Measurements from ENCODE around the gene TMEM182. TPM values are rescaled to one million over a fixed set of nuclear protein-coding genes. Genes with fewer than 3 reads are reported as not detected.
A peak's percentile ranks its signal among the peaks of the same experiment; 100 is the strongest.

Gene TMEM182, protein sequence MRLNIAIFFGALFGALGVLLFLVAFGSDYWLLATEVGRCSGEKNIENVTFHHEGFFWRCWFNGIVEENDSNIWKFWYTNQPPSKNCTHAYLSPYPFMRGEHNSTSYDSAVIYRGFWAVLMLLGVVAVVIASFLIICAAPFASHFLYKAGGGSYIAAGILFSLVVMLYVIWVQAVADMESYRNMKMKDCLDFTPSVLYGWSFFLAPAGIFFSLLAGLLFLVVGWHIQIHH
- 1 to 10 TPM; 3.4 to 5.8 (median 4.5) TPM for total RNA-seq
- polyA plus RNA-seq, result 1 to 10 TPM; 6.4 to 9.0 TPM
- 2.2 reads per million, percentile 10 among the genes with 10 or more reads in this experiment for total RNA-seq

DNA sequence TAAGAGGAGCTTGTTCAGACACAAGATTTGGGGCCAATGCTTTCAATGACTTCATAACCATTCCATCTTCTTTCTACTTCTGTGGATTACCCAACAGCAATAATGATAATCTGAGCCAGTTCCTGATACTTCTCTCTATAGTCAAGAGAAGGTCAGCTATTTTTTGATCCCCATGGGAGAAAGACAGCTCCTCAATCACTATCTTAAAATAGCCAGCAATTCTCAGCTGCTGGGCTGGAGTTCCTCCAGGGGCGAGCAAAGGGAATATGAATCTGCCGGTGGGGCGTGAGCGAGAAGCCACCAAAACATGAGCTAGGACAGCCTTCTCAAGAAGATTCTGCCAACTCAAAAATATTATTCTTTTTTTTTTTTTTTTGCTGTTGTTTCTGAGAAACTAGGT lies at the start of gene TMEM182:
TMEM182 (plus strand) TSS at position 269 of the 400 bp plus-strand sequence. CDS start 187 bp downstream, outside the sequence.
- Mint-ChIP-seq H3K4me1 (peaks cover 0 to 4% (median 0%) of the 10 kb centered on the region in 7 donors), H3K27ac (no peak within 1 kb of the TSS), H3K9me3 (no peaks in the 10 kb centered on the region), H3K27me3 (no peaks in the 10 kb centered on the region), H3K36me3 (peaks cover 0 to 38% (median 21%) of the 10 kb centered on the region in 5 donors), H3K4me3 (no peak within 1 kb of the TSS)
- DNase-seq (no peak), ATAC-seq (no peak)
- no peak within 1 kb of the TSS for H3K4me3 ChIP-seq (ENCODE audit: low read length)
- H3K4me1 ChIP-seq (ENCODE audit: control insufficient read depth in 2 of 2, insufficient read depth in 2 of 2, low read length in 2 of 2), result no peaks in the 10 kb centered on the region
- H3K9me3 ChIP-seq (ENCODE audit: control insufficient read depth in 2 of 3, low read length in 3 of 3), result no peaks in the 10 kb centered on the region
- no peaks in the 10 kb centered on the region for H3K27me3 ChIP-seq (ENCODE audit: control insufficient read depth in 2 of 2, insufficient read depth in 2 of 2, low read length in 2 of 2)
- ChIA-PET CTCF (interaction anchor here (2.6 kb wide), 1 partner anchor 8 kb away, joined by 8 read pairs; no protein-coding TSS in a partner anchor), POLR2A (no interaction called here)
- intact Hi-C loops (cut with micrococcal nuclease), result no loop called here
- peaks cover 0 to 3% (median 0%) of the 10 kb centered on the region in 3 experiments for H3K36me3 ChIP-seq (ENCODE audit: control insufficient read depth in 2 of 3, insufficient read depth in 3 of 3, low read length in 3 of 3)
- H3K27ac ChIP-seq (ENCODE audit: low read depth, low read length), result no peak within 1 kb of the TSS

DNA sequence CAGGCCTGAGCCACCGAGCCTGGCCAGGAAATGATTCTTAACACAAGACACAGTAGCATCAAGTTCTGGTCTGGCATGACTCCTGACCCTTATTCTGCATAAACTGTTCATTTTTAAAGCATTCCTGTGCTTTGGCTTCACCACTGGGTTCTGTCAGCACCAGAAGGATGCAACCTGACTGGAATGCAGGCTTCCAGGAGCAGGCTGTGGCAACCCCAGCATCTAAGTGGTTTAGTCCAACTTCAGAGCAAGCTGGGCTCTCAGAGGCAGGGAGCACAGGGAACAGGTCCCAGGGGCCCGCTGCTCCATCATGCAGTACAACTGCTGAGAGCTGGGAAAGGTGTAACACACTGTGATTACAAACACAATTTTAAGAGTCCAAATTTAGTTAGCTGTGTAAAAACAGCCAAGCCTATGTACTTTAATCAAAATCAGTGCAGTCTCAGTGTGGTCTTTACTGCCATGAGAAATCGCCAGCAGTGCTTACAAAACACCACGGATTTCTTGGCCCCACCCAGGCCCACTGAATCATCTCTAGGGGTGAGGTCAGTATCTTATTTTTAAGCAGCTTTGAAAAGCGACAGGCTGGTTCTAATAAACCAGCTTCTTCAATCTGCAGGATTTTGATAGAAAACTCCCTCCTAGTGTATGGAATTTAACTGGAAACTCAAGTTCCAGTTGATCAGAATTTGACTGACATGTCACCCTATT lies 44.4 kb upstream of the TMEM182 start:
- no peak for ATAC-seq
- Mint-ChIP-seq H3K4me1 (no peaks in the 10 kb centered on the region), H3K4me3 (no peak overlapping the region), H3K36me3 (peaks cover 14 to 49% (median 41%) of the 10 kb centered on the region in 5 donors), H3K27me3 (no peaks in the 10 kb centered on the region), H3K9me3 (no peaks in the 10 kb centered on the region), H3K27ac (no peak overlapping the region)
- no peak for DNase-seq
- H3K4me3 ChIP-seq (ENCODE audit: low read length), result no peak overlapping the region
- H3K27me3 ChIP-seq (ENCODE audit: control insufficient read depth in 2 of 2, insufficient read depth in 2 of 2, low read length in 2 of 2), result no peaks in the 10 kb centered on the region
- POLR2A ChIA-PET, result no interaction called here
- H3K4me1 ChIP-seq (ENCODE audit: control insufficient read depth in 2 of 2, insufficient read depth in 2 of 2, low read length in 2 of 2), result no peaks in the 10 kb centered on the region
- no peaks in the 10 kb centered on the region for H3K9me3 ChIP-seq (ENCODE audit: control insufficient read depth in 2 of 3, low read length in 3 of 3)
- peaks cover 0 to 36% (median 0%) of the 10 kb centered on the region in 3 experiments for H3K36me3 ChIP-seq (ENCODE audit: control insufficient read depth in 2 of 3, insufficient read depth in 3 of 3, low read length in 3 of 3)
- H3K27ac ChIP-seq (ENCODE audit: low read depth, low read length), result no peak overlapping the region
- CTCF ChIA-PET, result no interaction called here
- intact Hi-C loops (cut with micrococcal nuclease), result no loop called here

DNA sequence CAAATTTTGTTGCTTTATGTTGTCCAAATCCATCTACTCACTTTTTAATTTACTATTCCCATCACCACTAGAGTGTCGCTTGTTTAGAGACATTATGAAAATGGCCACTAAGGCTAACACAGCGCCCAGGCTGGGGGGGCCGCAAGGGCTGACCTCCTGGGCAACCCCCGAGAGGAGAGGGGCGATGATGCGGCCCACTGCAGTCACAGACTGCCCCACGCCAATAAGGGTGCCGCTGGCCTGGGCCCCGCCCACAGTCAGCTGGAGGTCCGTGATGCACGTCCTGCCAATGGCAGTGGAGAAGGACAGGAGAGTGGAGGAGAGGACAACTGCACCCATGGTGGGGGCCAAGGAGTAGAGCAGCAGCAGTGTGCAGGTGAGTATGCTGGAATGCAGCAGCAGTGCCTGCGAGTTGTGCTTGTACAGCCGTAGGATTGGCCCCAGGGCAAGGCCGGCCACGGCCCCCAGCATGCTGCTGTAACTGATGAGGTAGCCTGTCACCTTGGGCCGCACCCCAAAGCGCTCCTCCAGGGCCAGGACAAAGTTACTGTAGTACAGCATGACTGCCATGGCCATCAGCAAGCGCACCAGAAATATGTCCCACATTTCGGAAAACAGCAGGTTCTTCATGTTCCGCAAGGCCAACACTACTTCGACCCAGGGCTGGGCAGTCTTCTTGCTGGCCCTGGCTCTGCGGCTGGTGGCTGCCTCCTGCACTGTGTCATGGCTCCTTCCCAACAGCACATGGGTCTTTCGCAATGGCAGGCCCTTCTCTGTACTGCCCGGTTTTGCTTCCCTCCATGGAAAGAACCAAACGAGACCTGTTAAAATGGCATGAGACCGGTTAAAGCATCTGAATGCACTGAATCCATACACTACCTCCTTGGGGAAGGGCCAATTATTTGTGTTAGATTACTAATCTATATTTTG lies 43.2 kb upstream of the TMEM182 start:
- H3K4me1 Mint-ChIP-seq, result no peaks in the 10 kb centered on the region
- intact Hi-C loops (cut with micrococcal nuclease), result no loop called here
- ATAC-seq, result no peak
- ChIA-PET CTCF (no interaction called here), POLR2A (no interaction called here)
- Histone ChIP-seq H3K27me3 (ENCODE audit: control insufficient read depth in 2 of 2, insufficient read depth in 2 of 2, low read length in 2 of 2) (no peaks in the 10 kb centered on the region), H3K36me3 (ENCODE audit: control insufficient read depth in 2 of 3, insufficient read depth in 3 of 3, low read length in 3 of 3) (peaks cover 0 to 42% (median 0%) of the 10 kb centered on the region in 3 experiments), H3K4me3 (ENCODE audit: low read length) (no peak overlapping the region), H3K4me1 (ENCODE audit: control insufficient read depth in 2 of 2, insufficient read depth in 2 of 2, low read length in 2 of 2) (no peaks in the 10 kb centered on the region), H3K9me3 (ENCODE audit: control insufficient read depth in 2 of 3, low read length in 3 of 3) (no peaks in the 10 kb centered on the region), H3K27ac (ENCODE audit: low read depth, low read length) (no peak overlapping the region)
- no peak overlapping the region for H3K4me3 Mint-ChIP-seq
- H3K27me3 Mint-ChIP-seq, result no peaks in the 10 kb centered on the region
- H3K27ac Mint-ChIP-seq, result peak overlapping the region in 1 of 9 donors; percentile 3
- DNase-seq, result no peak
- H3K9me3 Mint-ChIP-seq, result no peaks in the 10 kb centered on the region
- H3K36me3 Mint-ChIP-seq, result peaks cover 14 to 61% (median 50%) of the 10 kb centered on the region in 5 donors

DNA sequence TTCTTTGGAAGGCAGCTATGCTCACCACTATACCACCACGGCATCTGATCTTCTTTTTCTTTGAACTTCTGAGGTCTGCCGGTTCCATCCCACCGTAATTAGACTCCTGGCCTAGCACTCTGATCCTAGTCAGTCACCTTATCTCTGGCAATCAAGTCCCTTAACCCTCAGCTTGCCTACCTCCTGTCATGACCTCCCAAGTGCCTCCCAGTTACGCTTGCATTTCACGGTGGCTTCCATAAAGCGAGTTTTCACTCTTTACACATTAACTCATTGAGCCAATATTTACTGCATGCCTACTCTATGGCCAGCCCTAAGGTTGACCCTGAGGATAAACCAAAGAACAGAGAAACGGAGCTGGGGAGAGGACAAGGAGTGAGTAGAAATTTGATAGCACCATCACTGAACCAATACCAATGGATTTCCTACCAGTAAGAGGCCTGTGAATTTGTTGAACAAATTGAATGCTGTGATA lies 37.8 kb upstream of the TMEM182 start:
- H3K27ac Mint-ChIP-seq, result no peak overlapping the region
- no peaks in the 10 kb centered on the region for H3K9me3 ChIP-seq (ENCODE audit: control insufficient read depth in 2 of 3, low read length in 3 of 3)
- H3K27me3 Mint-ChIP-seq, result no peaks in the 10 kb centered on the region
- ChIA-PET POLR2A (no interaction called here), CTCF (no interaction called here)
- no peaks in the 10 kb centered on the region for H3K4me1 ChIP-seq (ENCODE audit: control insufficient read depth in 2 of 2, insufficient read depth in 2 of 2, low read length in 2 of 2)
- H3K4me3 ChIP-seq (ENCODE audit: low read length), result no peak overlapping the region
- H3K36me3 ChIP-seq (ENCODE audit: control insufficient read depth in 2 of 3, insufficient read depth in 3 of 3, low read length in 3 of 3), result peaks cover 0 to 62% (median 0%) of the 10 kb centered on the region in 3 experiments
- H3K27me3 ChIP-seq (ENCODE audit: control insufficient read depth in 2 of 2, insufficient read depth in 2 of 2, low read length in 2 of 2), result no peaks in the 10 kb centered on the region
- no peak for ATAC-seq
- H3K4me3 Mint-ChIP-seq, result no peak overlapping the region
- no peaks in the 10 kb centered on the region for H3K9me3 Mint-ChIP-seq
- no peaks in the 10 kb centered on the region for H3K4me1 Mint-ChIP-seq
- H3K27ac ChIP-seq (ENCODE audit: low read depth, low read length), result no peak overlapping the region
- DNase-seq, result no peak
- intact Hi-C loops (cut with micrococcal nuclease), result no loop called here
- peaks cover 20 to 73% (median 55%) of the 10 kb centered on the region in 5 donors for H3K36me3 Mint-ChIP-seq

DNA sequence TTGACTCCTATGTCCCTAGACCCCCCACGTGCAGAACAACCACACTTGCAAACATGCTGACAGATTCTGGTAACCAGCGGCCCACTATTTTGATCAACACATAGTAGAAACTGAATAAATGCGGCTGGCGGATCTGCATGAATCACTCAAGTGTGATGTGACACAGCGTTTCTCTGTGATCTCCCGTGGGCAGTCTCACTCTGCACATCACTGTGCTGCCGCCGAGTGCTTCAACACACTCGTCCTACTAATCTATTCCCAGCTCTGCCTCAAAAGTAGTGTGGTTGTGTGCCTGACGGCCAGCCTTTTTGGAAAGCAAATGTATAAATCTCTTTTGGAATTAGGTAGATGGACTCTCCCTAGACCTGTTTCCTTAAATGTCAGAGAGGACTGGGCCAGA lies 37.3 kb upstream of the TMEM182 start:
- Histone ChIP-seq H3K27me3 (ENCODE audit: control insufficient read depth in 2 of 2, insufficient read depth in 2 of 2, low read length in 2 of 2) (no peaks in the 10 kb centered on the region), H3K36me3 (ENCODE audit: control insufficient read depth in 2 of 3, insufficient read depth in 3 of 3, low read length in 3 of 3) (peaks cover 0 to 57% (median 0%) of the 10 kb centered on the region in 3 experiments), H3K4me1 (ENCODE audit: control insufficient read depth in 2 of 2, insufficient read depth in 2 of 2, low read length in 2 of 2) (no peaks in the 10 kb centered on the region), H3K9me3 (ENCODE audit: control insufficient read depth in 2 of 3, low read length in 3 of 3) (no peaks in the 10 kb centered on the region), H3K4me3 (ENCODE audit: low read length) (no peak overlapping the region), H3K27ac (ENCODE audit: low read depth, low read length) (no peak overlapping the region)
- Mint-ChIP-seq H3K27ac (no peak overlapping the region), H3K4me3 (no peak overlapping the region), H3K9me3 (no peaks in the 10 kb centered on the region), H3K36me3 (peaks cover 19 to 68% (median 50%) of the 10 kb centered on the region in 5 donors), H3K27me3 (no peaks in the 10 kb centered on the region), H3K4me1 (no peaks in the 10 kb centered on the region)
- DNase-seq (no peak), ATAC-seq (no peak)
- ChIA-PET POLR2A (no interaction called here), CTCF (no interaction called here)
- intact Hi-C loops (cut with micrococcal nuclease), result no loop called here

DNA sequence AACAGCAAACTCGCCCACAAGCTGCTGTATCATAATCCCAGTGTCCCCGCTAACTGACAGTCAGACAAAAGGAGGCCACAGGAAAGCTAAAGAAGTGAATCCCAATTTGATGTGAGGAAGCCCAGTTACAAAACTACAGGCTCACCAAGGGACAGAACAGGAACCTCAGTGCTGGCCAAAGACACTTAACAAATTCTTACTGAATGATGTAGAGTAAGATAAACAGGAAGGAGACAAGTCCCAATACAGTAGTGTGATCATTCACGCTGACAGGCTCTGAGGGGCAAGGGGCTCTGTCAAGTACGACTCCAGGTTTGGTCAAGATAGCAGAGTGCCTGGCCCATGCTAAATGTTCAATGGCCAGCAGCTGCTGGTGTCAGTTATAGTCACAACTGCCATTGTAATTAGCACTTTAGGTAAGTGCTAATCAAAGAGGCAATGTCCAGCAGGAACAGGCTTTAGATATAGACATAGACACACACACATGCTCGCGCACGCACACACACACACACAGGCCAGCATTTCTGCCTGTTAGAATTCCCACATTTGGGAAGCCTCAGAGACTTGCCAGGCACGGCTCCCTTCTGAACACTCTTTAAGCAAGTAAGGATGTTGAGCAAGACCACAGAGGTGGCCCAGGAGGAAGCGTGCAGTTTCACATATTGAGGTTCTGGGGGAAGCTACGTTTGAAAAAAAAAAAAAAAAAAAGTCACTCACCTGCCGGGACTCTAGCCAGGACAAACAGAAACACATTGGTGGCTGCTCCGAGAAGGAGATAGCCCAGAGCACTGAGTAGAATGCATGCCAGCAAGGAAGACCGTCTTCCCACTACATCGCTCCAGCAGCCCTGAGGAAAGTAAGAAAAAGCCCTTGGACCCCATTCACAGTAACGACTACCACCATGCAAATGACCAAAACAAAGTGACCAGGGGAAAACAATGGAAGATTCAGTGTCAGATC lies 35.4 kb upstream of the TMEM182 start:
- H3K27ac ChIP-seq (ENCODE audit: low read depth, low read length), result no peak overlapping the region
- intact Hi-C loops (cut with micrococcal nuclease), result no loop called here
- H3K4me1 ChIP-seq (ENCODE audit: control insufficient read depth in 2 of 2, insufficient read depth in 2 of 2, low read length in 2 of 2), result no peaks in the 10 kb centered on the region
- no peaks in the 10 kb centered on the region for H3K27me3 ChIP-seq (ENCODE audit: control insufficient read depth in 2 of 2, insufficient read depth in 2 of 2, low read length in 2 of 2)
- no peaks in the 10 kb centered on the region for H3K9me3 Mint-ChIP-seq
- H3K27me3 Mint-ChIP-seq, result no peaks in the 10 kb centered on the region
- peaks cover 0 to 45% (median 0%) of the 10 kb centered on the region in 3 experiments for H3K36me3 ChIP-seq (ENCODE audit: control insufficient read depth in 2 of 3, insufficient read depth in 3 of 3, low read length in 3 of 3)
- no peak overlapping the region for H3K4me3 Mint-ChIP-seq
- peaks cover 14 to 63% (median 36%) of the 10 kb centered on the region in 5 donors for H3K36me3 Mint-ChIP-seq
- CTCF ChIA-PET, result no interaction called here
- H3K9me3 ChIP-seq (ENCODE audit: control insufficient read depth in 2 of 3, low read length in 3 of 3), result no peaks in the 10 kb centered on the region
- H3K4me3 ChIP-seq (ENCODE audit: low read length), result no peak overlapping the region
- POLR2A ChIA-PET, result no interaction called here
- peak overlapping the region in 1 of 9 donors; percentile 36 for H3K27ac Mint-ChIP-seq
- no peak for ATAC-seq
- no peaks in the 10 kb centered on the region for H3K4me1 Mint-ChIP-seq
- DNase-seq, result no peak

Data from naive thymus-derived CD4-positive, alpha-beta T cell (primary cell).